HG02943 (cell line): ENCODE measurements around the gene MBD3L4.
"Not testable (repeated sequence)": the region's sequence is repeated elsewhere in the genome, so short reads cannot be mapped to it uniquely, and the experiment has no call there.

ENCODE experiments used
- ATAC-seq: cut with Tn5 transposase; IDR thresholded peaks from one replicate; pipeline ENCODE4 v1.9.1; 2021; ENCODE audit warnings: mild to moderate bottlenecking, low read depth, moderate library complexity; ENCODE audit not compliant: unreplicated experiment

Gene MBD3L4

GRCh38 chr19:7051421-7051820, 11.4 kb upstream of the MBD3L4 start:
- ATAC-seq: not testable (repeated sequence)

- ATAC-seq: not testable (repeated sequence)
Measured at GRCh38 chr19:7049021-7049420, 9.0 kb upstream of the MBD3L4 start, which contains the start of gene MBD3L2. Gene MBD3L2, plus strand, starts transcription at chr19:7049321. Its CDS starts 53 bp downstream, at chr19:7049374.

- ATAC-seq: not testable (repeated sequence)
Measured at GRCh38 chr19:7041563-7041962, 1.6 kb upstream of the MBD3L4 start.

GRCh38 chr19:7030278-7030677, 9.7 kb downstream of the MBD3L4 start, which contains the start of gene MBD3L5:
Gene MBD3L5, plus strand, starts transcription at chr19:7030578. Its CDS starts 34 bp downstream, at chr19:7030612.
- not testable (repeated sequence) for ATAC-seq

- ATAC-seq: not testable (repeated sequence)
Measured at GRCh38 chr19:7028790-7029189, 11.2 kb downstream of the MBD3L4 start.

GRCh38 chr19:7021331-7021730, 18.6 kb downstream of the MBD3L4 start, which contains the start of gene MBD3L2B:
Gene MBD3L2B, minus strand, starts transcription at chr19:7021431. Its CDS starts 34 bp downstream, at chr19:7021397.
- not testable (repeated sequence) for ATAC-seq

- ATAC-seq: no peak
Measured at GRCh38 chr19:7018828-7019227, 21.2 kb downstream of the MBD3L4 start.

- no peak for ATAC-seq
Measured at GRCh38 chr19:7013678-7014077, 26.3 kb downstream of the MBD3L4 start.

- ATAC-seq: no peak
Measured at GRCh38 chr19:7010722-7011593, 29.0 kb downstream of the MBD3L4 start.

- ATAC-seq: no peak
Measured at GRCh38 chr19:7007859-7008258, 32.1 kb downstream of the MBD3L4 start.

- no peak for ATAC-seq
Measured at GRCh38 chr19:7006135-7006704, 33.8 kb downstream of the MBD3L4 start.

GRCh38 chr19:7004313-7004931, 35.6 kb downstream of the MBD3L4 start:
- no peak for ATAC-seq

GRCh38 chr19:7000816-7001215, 39.2 kb downstream of the MBD3L4 start:
- ATAC-seq: no peak

GRCh38 chr19:7000333-7000732, 39.6 kb downstream of the MBD3L4 start:
- ATAC-seq: no peak

GRCh38 chr19:6999933-7000332, 40.0 kb downstream of the MBD3L4 start:
- no peak for ATAC-seq

- no peak for ATAC-seq
Measured at GRCh38 chr19:6997679-6998445, 42.1 kb downstream of the MBD3L4 start.

- no peak for ATAC-seq
Measured at GRCh38 chr19:6996810-6997209, 43.2 kb downstream of the MBD3L4 start.

GRCh38 chr19:6995054-6995453, 44.9 kb downstream of the MBD3L4 start:
- ATAC-seq: no peak

GRCh38 chr19:6988257-6988656, 51.7 kb downstream of the MBD3L4 start:
- no peak for ATAC-seq

GRCh38 chr19:6987850-6988249, 52.1 kb downstream of the MBD3L4 start:
- no peak for ATAC-seq
